ENCODE measurements around the gene DZIP1. TPM values are rescaled to one million over a fixed set of nuclear protein-coding genes. Genes with fewer than 3 reads are reported as not detected.
A peak's percentile ranks its signal among the peaks of the same experiment; 100 is the strongest.

DZIP1 gene
- total RNA-seq, 1 experiment from 2014 or later, result 22.1 TPM

GRCh38 chr13:95643571-95643935 is 953 bp downstream of the DZIP1 start:
- ChIA-PET CTCF (interaction anchor here (0.5 to 4.0 kb wide), 12 partner anchors 8 to 192 kb away, joined by 3 to 16 read pairs (median 5); no protein-coding TSS in a partner anchor), POLR2A (interaction anchor here (0.6 to 3.4 kb wide), 12 partner anchors 8 to 1790 kb away, joined by 3 to 31 read pairs (median 4); partner anchors contain the start of genes DNAJC3 and RAP2A)
- Mint-ChIP-seq H3K9me3 (ENCODE audit: unreplicated experiment) (no peaks in the 10 kb centered on the region), H3K4me3 (ENCODE audit: unreplicated experiment) (peak overlapping the region; percentile 82), H3K27me3 (ENCODE audit: insufficient read depth, unreplicated experiment) (no peaks in the 10 kb centered on the region), H3K27ac (ENCODE audit: low read depth, unreplicated experiment) (no peak overlapping the region), H3K36me3 (ENCODE audit: insufficient read depth, unreplicated experiment) (peaks cover 16% of the 10 kb centered on the region), H3K4me1 (ENCODE audit: insufficient read depth, unreplicated experiment) (peaks cover 5% of the 10 kb centered on the region)
- TF ChIP-seq CTCF (IDR thresholded peaks at IDR 0.05; ENCODE audit: unreplicated experiment), result no peak
- intact Hi-C loops (cut with micrococcal nuclease), result no loop called here
- no TSS peak for BruUV-seq (replicated peaks)
- peak; percentile 44 for DNase-seq (ENCODE audit: unreplicated experiment)

DNA sequence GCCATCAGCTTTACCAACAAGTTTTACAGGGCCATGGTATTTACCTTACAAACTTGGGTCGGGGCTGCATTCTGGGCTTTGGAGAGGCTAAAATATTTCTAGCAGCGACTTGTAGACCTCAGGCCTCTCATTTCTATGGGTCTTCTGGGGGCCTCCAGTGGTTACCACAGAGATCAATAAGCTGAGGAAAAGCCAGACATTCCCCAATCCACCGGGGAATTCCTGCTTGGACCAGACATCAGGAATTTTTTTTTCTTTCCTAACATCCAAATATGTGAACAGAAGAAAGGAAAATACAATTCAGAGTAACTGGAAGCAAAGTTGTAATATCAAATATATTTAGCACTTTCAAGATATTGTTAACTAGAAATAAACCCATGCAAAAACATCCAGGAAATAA is 1.5 kb downstream of the DZIP1 start:
- peak overlapping the region; percentile 82 for H3K4me3 Mint-ChIP-seq (ENCODE audit: unreplicated experiment)
- BruUV-seq (replicated peaks), result TSS peak; percentile 36
- ChIA-PET POLR2A (interaction anchor here (0.6 to 3.4 kb wide), 9 partner anchors 17 to 1794 kb away, joined by 3 to 31 read pairs (median 4); partner anchors contain the start of genes DNAJC3 and RAP2A), CTCF (interaction anchor here (0.5 to 4.0 kb wide), 8 partner anchors 10 to 192 kb away, joined by 3 to 16 read pairs (median 6); no protein-coding TSS in a partner anchor)
- H3K27me3 Mint-ChIP-seq (ENCODE audit: insufficient read depth, unreplicated experiment), result no peaks in the 10 kb centered on the region
- no peak for TF ChIP-seq CTCF (IDR thresholded peaks at IDR 0.05; ENCODE audit: unreplicated experiment)
- no peak for DNase-seq (ENCODE audit: unreplicated experiment)
- intact Hi-C loops (cut with micrococcal nuclease), result no loop called here
- H3K36me3 Mint-ChIP-seq (ENCODE audit: insufficient read depth, unreplicated experiment), result peaks cover 16% of the 10 kb centered on the region
- H3K4me1 Mint-ChIP-seq (ENCODE audit: insufficient read depth, unreplicated experiment), result peaks cover 5% of the 10 kb centered on the region
- H3K27ac Mint-ChIP-seq (ENCODE audit: low read depth, unreplicated experiment), result no peak overlapping the region
- H3K9me3 Mint-ChIP-seq (ENCODE audit: unreplicated experiment), result no peaks in the 10 kb centered on the region

GRCh38 chr13:95642028-95642621 is 2.4 kb downstream of the DZIP1 start:
- no peak for TF ChIP-seq CTCF (IDR thresholded peaks at IDR 0.05; ENCODE audit: unreplicated experiment)
- Mint-ChIP-seq H3K27me3 (ENCODE audit: insufficient read depth, unreplicated experiment) (no peaks in the 10 kb centered on the region), H3K4me3 (ENCODE audit: unreplicated experiment) (peak overlapping the region; percentile 6), H3K36me3 (ENCODE audit: insufficient read depth, unreplicated experiment) (peaks cover 16% of the 10 kb centered on the region), H3K27ac (ENCODE audit: low read depth, unreplicated experiment) (no peak overlapping the region), H3K4me1 (ENCODE audit: insufficient read depth, unreplicated experiment) (peaks cover 5% of the 10 kb centered on the region), H3K9me3 (ENCODE audit: unreplicated experiment) (no peaks in the 10 kb centered on the region)
- ChIA-PET POLR2A (interaction anchor here (0.7 to 3.4 kb wide), 3 partner anchors 17 to 109 kb away, joined by 3 to 31 read pairs (median 14); partner anchors contain the start of gene DNAJC3), CTCF (interaction anchor here (0.5 to 2.7 kb wide), 6 partner anchors 9 to 1909 kb away, joined by 3 to 10 read pairs (median 6); no protein-coding TSS in a partner anchor)
- no TSS peak for BruUV-seq (replicated peaks)
- DNase-seq (ENCODE audit: unreplicated experiment), result no peak
- intact Hi-C loops (cut with micrococcal nuclease), result no loop called here

- no peak overlapping the region for H3K4me3 Mint-ChIP-seq (ENCODE audit: unreplicated experiment)
- H3K27ac Mint-ChIP-seq (ENCODE audit: low read depth, unreplicated experiment), result no peak overlapping the region
- CTCF ChIA-PET, result interaction anchor here (0.8 to 1.6 kb wide), 3 partner anchors 11 to 19 kb away, joined by 3 to 9 read pairs (median 7); no protein-coding TSS in a partner anchor
- no peak for TF ChIP-seq CTCF (IDR thresholded peaks at IDR 0.05; ENCODE audit: unreplicated experiment)
- no TSS peak for BruUV-seq (replicated peaks)
- intact Hi-C loops (cut with micrococcal nuclease), result no loop called here
- peaks cover 5% of the 10 kb centered on the region for H3K4me1 Mint-ChIP-seq (ENCODE audit: insufficient read depth, unreplicated experiment)
- H3K9me3 Mint-ChIP-seq (ENCODE audit: unreplicated experiment), result no peaks in the 10 kb centered on the region
- H3K36me3 Mint-ChIP-seq (ENCODE audit: insufficient read depth, unreplicated experiment), result peaks cover 22% of the 10 kb centered on the region
- DNase-seq (ENCODE audit: unreplicated experiment), result no peak
- POLR2A ChIA-PET, result no interaction called here
- H3K27me3 Mint-ChIP-seq (ENCODE audit: insufficient read depth, unreplicated experiment), result no peaks in the 10 kb centered on the region
Observed at GRCh38 chr13:95641291-95642027, 3.0 kb downstream of the DZIP1 start.
